HepG2 (cell line): ENCODE data around the gene CCDC93. TPM values are rescaled to one million over a fixed set of nuclear protein-coding genes. Genes with fewer than 3 reads are reported as not detected.

Experiments used
- ARID5B ChIP-seq: IDR thresholded peaks from 2 replicates; pipeline ENCODE4 v1.4.0; 2020; ENCODE audit warnings: mild to moderate bottlenecking, missing genetic modification reagents
- CREB3 ChIP-seq: sonication (generic); formaldehyde crosslinking; IDR thresholded peaks from 2 replicates; pipeline ENCODE4 v1.5.0; 2020; ENCODE audit warnings: missing genetic modification reagents
- DNMT1 ChIP-seq: sonication (generic); formaldehyde crosslinking; IDR thresholded peaks from 2 replicates; pipeline ENCODE4 v1.5.1; 2020; ENCODE audit warnings: mild to moderate bottlenecking, missing genetic modification reagents
- KLF15 ChIP-seq: sonication (generic); formaldehyde crosslinking; IDR thresholded peaks from 2 replicates; pipeline ENCODE4 v1.8.1; 2023; ENCODE audit warnings: borderline replicate concordance, mild to moderate bottlenecking, inconsistent platforms, missing genetic modification reagents, mixed read lengths
- MYPOP ChIP-seq: sonication (generic); formaldehyde crosslinking; IDR thresholded peaks from 2 replicates; pipeline ENCODE4 v1.8.1; 2023; ENCODE audit warnings: mild to moderate bottlenecking, moderate library complexity, missing genetic modification reagents
- NFYC ChIP-seq: IDR thresholded peaks from 2 replicates; pipeline ENCODE4 v1.6.1; 2016; ENCODE audit warnings: missing genetic modification reagents, missing compliant biosample characterization
- PATZ1 ChIP-seq: sonication (generic); formaldehyde crosslinking; IDR thresholded peaks from 2 replicates; pipeline ENCODE4 v1.4.0; 2020; ENCODE audit warnings: missing genetic modification reagents
- SETDB1 ChIP-seq: sonication (generic); formaldehyde crosslinking; IDR thresholded peaks from 2 replicates; pipeline ENCODE4 v1.5.1; 2020; ENCODE audit warnings: missing genetic modification reagents, mild to moderate bottlenecking, borderline replicate concordance
- SIX1 ChIP-seq: sonication (generic); formaldehyde crosslinking; IDR thresholded peaks from 2 replicates; pipeline ENCODE4 v1.4.0; 2020; ENCODE audit warnings: missing genetic modification reagents, borderline replicate concordance
- SNAPC2 ChIP-seq: sonication (generic); formaldehyde crosslinking; IDR thresholded peaks from 2 replicates; pipeline ENCODE4 v1.8.1; 2022; ENCODE audit warnings: mild to moderate bottlenecking, missing genetic modification reagents
- SOX6 ChIP-seq, 2 experiments: fragments of 450-650 bp in 1 of 2; sonication (generic) in 1 of 2; formaldehyde crosslinking in 1 of 2; IDR thresholded peaks; 2 replicates each; pipeline versions ENCODE4 v1.4.0 to v1.6.1; 2017 to 2020; ENCODE audit warnings: antibody characterized with exemption in 1 of 2, mild to moderate bottlenecking in 1 of 2, missing genetic modification reagents in 1 of 2
- TARDBP ChIP-seq: sonication (generic); formaldehyde crosslinking; IDR thresholded peaks from 2 replicates; pipeline ENCODE4 v1.8.0; 2022; ENCODE audit warnings: mild to moderate bottlenecking, missing genetic modification reagents
- THAP7 ChIP-seq: sonication (generic); formaldehyde crosslinking; IDR thresholded peaks from 2 replicates; pipeline ENCODE4 v1.8.1; 2023; ENCODE audit warnings: mild to moderate bottlenecking, missing genetic modification reagents
- ZC3H13 ChIP-seq: sonication (generic); formaldehyde crosslinking; IDR thresholded peaks from 2 replicates; pipeline ENCODE4 v1.8.1; 2023; ENCODE audit warnings: mild to moderate bottlenecking, missing genetic modification reagents, moderate library complexity
- ZNF367 ChIP-seq: sonication (generic); formaldehyde crosslinking; IDR thresholded peaks from 2 replicates; pipeline ENCODE4 v1.4.0; 2020; ENCODE audit warnings: missing genetic modification reagents, borderline replicate concordance
- ZNF605 ChIP-seq: sonication (generic); formaldehyde crosslinking; IDR thresholded peaks from 2 replicates; pipeline ENCODE4 v1.8.0; 2022; ENCODE audit warnings: mild to moderate bottlenecking, missing genetic modification reagents
- ZSCAN21 ChIP-seq: sonication (generic); formaldehyde crosslinking; IDR thresholded peaks from 2 replicates; pipeline ENCODE4 v1.8.0; 2022; ENCODE audit warnings: mild to moderate bottlenecking, missing genetic modification reagents, moderate library complexity, borderline replicate concordance
- ZSCAN25 ChIP-seq: sonication (generic); formaldehyde crosslinking; IDR thresholded peaks from 2 replicates; pipeline ENCODE4 v1.8.0; 2022; ENCODE audit warnings: mild to moderate bottlenecking, missing genetic modification reagents
- polyA plus RNA-seq, 8 experiments: library from polyadenylated mRNA; depleted of rRNA in 3 of 8; stranded (reverse) in 7 of 8; unstranded in 1 of 8; fragments of >200 nt; fragmentation: Illumina TruSeq in 4 of 8; extraction: Trizol in 4 of 8; gene quantifications; 2 replicates each; pipeline versions ENCODE4 v1.2.1 to v1.2.3, GENCODE V29; 2011 to 2016; ENCODE audit warnings: low read depth in 4 of 8, missing spikeins in 1 of 8, mixed read lengths in 1 of 8; ENCODE audit not compliant: insufficient read depth in 1 of 8
- total RNA-seq, 5 experiments: library from RNA; depleted of rRNA; stranded (reverse); fragments of >200 nt; fragmentation: Illumina TruSeq; extraction: Trizol; gene quantifications; 2 replicates each; pipeline ENCODE4 v1.2.3, GENCODE V29; 2016; ENCODE audit warnings: low read depth in 1 of 5

The CCDC93 gene
- total and polyA plus RNA-seq, 2 of the 13 experiments (the other 11 are each of a cell fraction or from before 2014, with no cell fraction given), result 37.2 to 53.2 TPM

- TF ChIP-seq SETDB1 (no peak), DNMT1 (CRISPR knock-in tag) (no peak), NFYC (CRISPR knock-in tag) (no peak), ZSCAN25 (no peak), ARID5B (0 out of 2 replicates have a peak, but pooled peaks have one; percentile 4), ZC3H13 (CRISPR knock-in tag) (no peak), MYPOP (CRISPR knock-in tag) (0 out of 2 replicates have a peak, but pooled peaks have one; percentile 5), PATZ1 (CRISPR knock-in tag) (no peak), KLF15 (no peak), CREB3 (no peak), SOX6 (IDR thresholded peaks at IDR 0.05) (no peak), SOX6 (CRISPR knock-in tag; IDR thresholded peaks at IDR 0.05) (0 out of 2 replicates have a peak, but pooled peaks have one; percentile 0), THAP7 (CRISPR knock-in tag) (0 out of 2 replicates have a peak, but pooled peaks have one; percentile 1), SNAPC2 (CRISPR knock-in tag) (no peak), SIX1 (CRISPR knock-in tag) (peak; percentile 4; the same call in 1 of the 2 replicates), TARDBP (CRISPR knock-in tag) (no peak), ZSCAN21 (CRISPR knock-in tag) (no peak), ZNF605 (CRISPR knock-in tag) (peak; percentile 35; the same call in 1 of the 2 replicates), ZNF367 (CRISPR knock-in tag) (0 out of 2 replicates have a peak, but pooled peaks have one; percentile 16)
These were observed 588 bp upstream of the CCDC93 start (continued) for GRCh38 chr2:118014492-118014824.
